ENCODE results near the gene DUSP8. TPM values are rescaled to one million over a fixed set of nuclear protein-coding genes. Genes with fewer than 3 reads are reported as not detected.

DUSP8 gene
- total RNA-seq, 1 donor from 2014 or later, result 0.52 TPM

DNA sequence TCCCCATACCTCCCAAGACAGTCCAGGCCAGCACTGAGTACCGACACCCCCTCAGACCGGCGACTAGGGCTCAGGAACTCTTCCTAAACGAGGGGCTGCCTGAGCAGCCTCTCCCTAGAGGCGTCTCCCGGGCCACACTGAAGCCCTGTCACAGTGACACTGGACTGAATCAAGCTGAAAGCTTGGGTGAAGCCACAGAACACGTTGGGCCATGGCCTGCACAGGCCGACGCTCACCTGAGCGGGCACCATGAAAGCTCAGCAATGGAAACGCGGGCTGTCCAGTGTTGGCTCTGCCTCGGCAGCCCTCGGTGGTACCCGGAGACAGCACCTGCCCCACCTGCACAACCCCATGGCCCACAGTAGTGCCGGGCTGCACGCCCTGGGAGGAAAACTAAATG, 42.8 kb downstream of the DUSP8 start:
- H3K27me3 ChIP-seq (ENCODE audit: control insufficient read depth in 3 of 3, insufficient read depth in 3 of 3, low read length in 3 of 3), result no peaks in the 10 kb centered on the region
- H3K4me3 ChIP-seq (ENCODE audit: low read length in 3 of 3), result no peak overlapping the region
- H3K9me3 ChIP-seq (ENCODE audit: control insufficient read depth in 3 of 3, low read length in 3 of 3), result no peaks in the 10 kb centered on the region
- H3K36me3 ChIP-seq (ENCODE audit: control insufficient read depth in 3 of 3, insufficient read depth in 3 of 3, low read length in 3 of 3), result peaks cover 0 to 4% (median under 1%) of the 10 kb centered on the region in 3 donors
- no peak overlapping the region for H3K27ac ChIP-seq (ENCODE audit: low read depth, low read length)
- H3K4me1 ChIP-seq (ENCODE audit: control insufficient read depth in 3 of 3, insufficient read depth in 3 of 3, low read length in 3 of 3), result peaks cover 49 to 83% (median 78%) of the 10 kb centered on the region in 3 donors
- peak overlapping the region in 1 of 3 donors; percentile 50 for H3K9ac ChIP-seq (ENCODE audit: low read depth in 1 of 3, low read length in 3 of 3)

DNA sequence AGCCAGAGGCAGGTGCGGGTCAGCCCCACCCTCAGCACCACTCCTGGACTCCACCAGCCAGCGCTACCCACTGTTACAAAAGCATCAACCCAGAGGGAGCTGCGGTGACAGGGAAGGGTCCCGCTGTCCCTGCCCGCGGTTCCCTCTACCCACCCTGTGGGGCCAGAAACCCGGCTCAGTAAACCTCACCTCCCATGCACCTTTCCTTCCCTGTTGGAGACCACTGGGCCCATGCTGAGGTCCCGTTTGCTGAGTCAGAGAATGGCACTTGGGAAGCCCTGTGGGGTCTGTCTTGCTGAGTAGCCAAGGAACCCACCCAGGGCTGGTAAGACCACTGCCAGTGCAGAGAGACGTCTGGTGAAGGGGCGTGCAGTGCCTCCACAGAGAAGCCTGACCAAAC, 43.4 kb downstream of the DUSP8 start:
- Histone ChIP-seq H3K36me3 (ENCODE audit: control insufficient read depth in 3 of 3, insufficient read depth in 3 of 3, low read length in 3 of 3) (peaks cover 0 to 4% (median 0%) of the 10 kb centered on the region in 3 donors), H3K9me3 (ENCODE audit: control insufficient read depth in 3 of 3, low read length in 3 of 3) (no peaks in the 10 kb centered on the region), H3K9ac (ENCODE audit: low read depth in 1 of 3, low read length in 3 of 3) (peak overlapping the region in 1 of 3 donors; percentile 33), H3K27ac (ENCODE audit: low read depth, low read length) (no peak overlapping the region), H3K27me3 (ENCODE audit: control insufficient read depth in 3 of 3, insufficient read depth in 3 of 3, low read length in 3 of 3) (no peaks in the 10 kb centered on the region), H3K4me1 (ENCODE audit: control insufficient read depth in 3 of 3, insufficient read depth in 3 of 3, low read length in 3 of 3) (peaks cover 47 to 81% (median 75%) of the 10 kb centered on the region in 3 donors), H3K4me3 (ENCODE audit: low read length in 3 of 3) (no peak overlapping the region)

DNA sequence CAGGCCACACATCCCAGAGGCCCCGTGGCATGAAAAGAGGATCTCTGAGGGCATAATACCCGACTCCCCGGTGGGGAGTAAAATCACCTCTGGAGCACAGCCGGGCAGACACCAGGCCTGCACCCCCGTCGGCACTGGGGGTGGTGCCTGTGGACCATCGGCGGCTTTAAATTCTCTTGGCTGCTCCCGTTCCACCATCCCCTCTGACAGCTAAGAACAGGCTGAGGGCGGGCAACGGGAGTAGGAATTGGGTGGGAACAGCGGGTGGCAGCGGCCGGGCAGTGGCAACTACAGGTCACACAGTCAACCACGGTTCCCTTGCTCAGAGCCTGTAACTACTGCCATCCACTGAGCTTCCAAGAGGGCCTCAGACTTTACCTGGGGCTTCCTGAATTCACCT, 45.3 kb downstream of the DUSP8 start:
- Histone ChIP-seq H3K9ac (ENCODE audit: low read depth in 1 of 3, low read length in 3 of 3) (no peak overlapping the region), H3K4me1 (ENCODE audit: control insufficient read depth in 3 of 3, insufficient read depth in 3 of 3, low read length in 3 of 3) (peaks cover 34 to 66% (median 60%) of the 10 kb centered on the region in 3 donors), H3K9me3 (ENCODE audit: control insufficient read depth in 3 of 3, low read length in 3 of 3) (no peaks in the 10 kb centered on the region), H3K27ac (ENCODE audit: low read depth, low read length) (no peak overlapping the region), H3K36me3 (ENCODE audit: control insufficient read depth in 3 of 3, insufficient read depth in 3 of 3, low read length in 3 of 3) (no peaks in the 10 kb centered on the region), H3K27me3 (ENCODE audit: control insufficient read depth in 3 of 3, insufficient read depth in 3 of 3, low read length in 3 of 3) (no peaks in the 10 kb centered on the region), H3K4me3 (ENCODE audit: low read length in 3 of 3) (no peak overlapping the region)

DNA sequence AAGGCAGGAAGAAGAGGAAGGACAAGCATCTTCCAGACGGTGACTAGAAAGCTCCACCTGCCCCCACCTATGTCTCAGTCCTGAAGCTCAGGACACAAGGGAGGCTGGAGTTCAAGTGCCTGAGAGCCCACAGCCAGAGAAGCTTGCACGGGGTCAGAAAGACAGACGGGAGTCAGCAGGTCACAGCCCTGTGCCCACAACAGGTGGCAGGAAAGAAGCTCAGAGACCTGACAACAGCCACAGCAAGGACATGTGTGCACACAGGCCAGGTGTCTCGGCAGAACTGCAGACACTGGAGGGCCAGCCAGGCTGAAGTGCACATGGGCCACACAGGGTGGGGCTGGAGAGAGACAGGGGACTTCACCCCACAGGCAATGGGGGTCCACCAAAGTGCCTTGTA, 48.3 kb downstream of the DUSP8 start:
- no peak overlapping the region for H3K27ac ChIP-seq (ENCODE audit: low read depth, low read length)
- peak overlapping the region in 1 of 3 donors; percentile 45 for H3K9ac ChIP-seq (ENCODE audit: low read depth in 1 of 3, low read length in 3 of 3)
- no peaks in the 10 kb centered on the region for H3K9me3 ChIP-seq (ENCODE audit: control insufficient read depth in 3 of 3, low read length in 3 of 3)
- no peak overlapping the region for H3K4me3 ChIP-seq (ENCODE audit: low read length in 3 of 3)
- H3K27me3 ChIP-seq (ENCODE audit: control insufficient read depth in 3 of 3, insufficient read depth in 3 of 3, low read length in 3 of 3), result no peaks in the 10 kb centered on the region
- no peaks in the 10 kb centered on the region for H3K36me3 ChIP-seq (ENCODE audit: control insufficient read depth in 3 of 3, insufficient read depth in 3 of 3, low read length in 3 of 3)
- H3K4me1 ChIP-seq (ENCODE audit: control insufficient read depth in 3 of 3, insufficient read depth in 3 of 3, low read length in 3 of 3), result peaks cover 22 to 57% (median 53%) of the 10 kb centered on the region in 3 donors

DNA sequence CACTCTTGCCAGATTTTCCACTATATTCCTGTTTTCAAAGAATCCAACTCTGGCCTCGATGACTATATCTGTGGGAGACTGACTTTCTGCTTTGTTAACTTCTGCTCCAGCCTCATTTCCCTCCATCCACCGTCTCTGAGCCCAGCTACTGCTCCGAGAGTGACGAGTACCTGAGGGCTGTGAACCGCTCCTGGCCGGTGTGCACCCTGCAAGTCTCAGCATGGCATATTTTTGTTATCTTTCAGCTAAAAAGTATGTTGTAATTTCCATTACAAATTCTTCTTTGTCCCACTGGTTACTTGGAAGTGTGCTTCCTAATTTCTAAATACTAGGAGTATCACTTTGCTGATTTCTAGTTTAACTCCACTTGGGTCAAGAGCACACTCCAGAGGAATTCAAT, 49.0 kb downstream of the DUSP8 start:
- Histone ChIP-seq H3K27me3 (ENCODE audit: control insufficient read depth in 3 of 3, insufficient read depth in 3 of 3, low read length in 3 of 3) (no peaks in the 10 kb centered on the region), H3K9ac (ENCODE audit: low read depth in 1 of 3, low read length in 3 of 3) (no peak overlapping the region), H3K27ac (ENCODE audit: low read depth, low read length) (no peak overlapping the region), H3K4me3 (ENCODE audit: low read length in 3 of 3) (no peak overlapping the region), H3K9me3 (ENCODE audit: control insufficient read depth in 3 of 3, low read length in 3 of 3) (no peaks in the 10 kb centered on the region), H3K36me3 (ENCODE audit: control insufficient read depth in 3 of 3, insufficient read depth in 3 of 3, low read length in 3 of 3) (no peaks in the 10 kb centered on the region), H3K4me1 (ENCODE audit: control insufficient read depth in 3 of 3, insufficient read depth in 3 of 3, low read length in 3 of 3) (peaks cover 17 to 54% (median 49%) of the 10 kb centered on the region in 3 donors)

DNA sequence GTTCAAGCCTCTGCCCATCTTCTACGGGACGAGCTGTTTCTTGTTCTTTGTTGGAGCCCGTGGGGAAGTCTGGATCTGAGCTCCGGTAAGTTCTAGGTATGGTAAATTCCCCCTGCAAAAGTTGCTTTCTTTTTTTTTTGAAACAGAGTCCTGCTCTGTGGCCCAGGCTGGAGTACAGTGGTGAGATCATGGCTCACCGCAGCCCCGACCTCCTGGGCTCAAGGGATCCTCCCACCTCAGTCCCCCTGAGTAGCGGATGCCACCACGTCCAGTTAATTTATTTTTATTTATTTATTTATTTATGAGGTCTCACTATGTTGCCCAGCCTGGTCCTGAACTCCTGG, 50.0 kb downstream of the DUSP8 start:
- Histone ChIP-seq H3K27me3 (ENCODE audit: control insufficient read depth in 3 of 3, insufficient read depth in 3 of 3, low read length in 3 of 3) (no peaks in the 10 kb centered on the region), H3K9ac (ENCODE audit: low read depth in 1 of 3, low read length in 3 of 3) (no peak overlapping the region), H3K9me3 (ENCODE audit: control insufficient read depth in 3 of 3, low read length in 3 of 3) (no peaks in the 10 kb centered on the region), H3K27ac (ENCODE audit: low read depth, low read length) (no peak overlapping the region), H3K4me1 (ENCODE audit: control insufficient read depth in 3 of 3, insufficient read depth in 3 of 3, low read length in 3 of 3) (peaks cover 21 to 60% (median 52%) of the 10 kb centered on the region in 3 donors), H3K36me3 (ENCODE audit: control insufficient read depth in 3 of 3, insufficient read depth in 3 of 3, low read length in 3 of 3) (no peaks in the 10 kb centered on the region), H3K4me3 (ENCODE audit: low read length in 3 of 3) (no peak overlapping the region)

DNA sequence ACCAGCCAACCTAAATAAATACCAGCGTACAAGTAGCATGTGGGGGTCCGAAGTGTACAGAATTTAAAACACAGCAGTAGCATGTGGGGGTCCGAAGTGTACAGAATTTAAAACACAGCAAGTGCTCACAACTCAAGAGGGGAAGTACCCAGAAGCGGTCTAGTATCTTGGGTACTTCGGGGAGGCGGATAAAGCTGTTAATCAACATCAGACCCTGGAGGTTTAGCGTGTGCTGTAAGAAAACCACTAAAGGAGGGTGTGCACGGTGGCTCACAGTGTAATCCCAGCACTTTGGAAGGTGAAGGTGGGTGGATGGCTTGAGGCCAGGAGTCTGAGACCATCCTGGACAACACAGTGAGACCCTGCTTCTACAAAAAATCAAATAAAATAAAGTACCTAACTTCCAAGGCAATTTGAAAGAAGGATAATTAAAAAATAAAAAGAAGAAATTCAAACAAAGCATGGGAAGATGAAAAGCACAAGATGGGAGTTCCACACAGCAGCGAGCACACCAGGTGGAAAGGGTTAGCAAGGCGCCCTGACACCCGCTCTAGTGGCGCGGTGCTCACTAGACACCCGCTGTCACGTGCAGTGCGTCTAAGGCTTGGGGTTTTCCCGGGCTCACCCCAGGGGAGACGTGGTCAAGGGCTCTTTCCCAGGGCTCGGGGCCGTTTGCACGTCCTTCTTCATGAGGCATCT, 50.5 kb downstream of the DUSP8 start:
- Histone ChIP-seq H3K4me3 (ENCODE audit: low read length in 3 of 3) (no peak overlapping the region), H3K27ac (ENCODE audit: low read depth, low read length) (no peak overlapping the region), H3K27me3 (ENCODE audit: control insufficient read depth in 3 of 3, insufficient read depth in 3 of 3, low read length in 3 of 3) (no peaks in the 10 kb centered on the region), H3K9ac (ENCODE audit: low read depth in 1 of 3, low read length in 3 of 3) (no peak overlapping the region), H3K36me3 (ENCODE audit: control insufficient read depth in 3 of 3, insufficient read depth in 3 of 3, low read length in 3 of 3) (no peaks in the 10 kb centered on the region), H3K9me3 (ENCODE audit: control insufficient read depth in 3 of 3, low read length in 3 of 3) (no peaks in the 10 kb centered on the region), H3K4me1 (ENCODE audit: control insufficient read depth in 3 of 3, insufficient read depth in 3 of 3, low read length in 3 of 3) (peaks cover 21 to 59% (median 50%) of the 10 kb centered on the region in 3 donors)

DNA sequence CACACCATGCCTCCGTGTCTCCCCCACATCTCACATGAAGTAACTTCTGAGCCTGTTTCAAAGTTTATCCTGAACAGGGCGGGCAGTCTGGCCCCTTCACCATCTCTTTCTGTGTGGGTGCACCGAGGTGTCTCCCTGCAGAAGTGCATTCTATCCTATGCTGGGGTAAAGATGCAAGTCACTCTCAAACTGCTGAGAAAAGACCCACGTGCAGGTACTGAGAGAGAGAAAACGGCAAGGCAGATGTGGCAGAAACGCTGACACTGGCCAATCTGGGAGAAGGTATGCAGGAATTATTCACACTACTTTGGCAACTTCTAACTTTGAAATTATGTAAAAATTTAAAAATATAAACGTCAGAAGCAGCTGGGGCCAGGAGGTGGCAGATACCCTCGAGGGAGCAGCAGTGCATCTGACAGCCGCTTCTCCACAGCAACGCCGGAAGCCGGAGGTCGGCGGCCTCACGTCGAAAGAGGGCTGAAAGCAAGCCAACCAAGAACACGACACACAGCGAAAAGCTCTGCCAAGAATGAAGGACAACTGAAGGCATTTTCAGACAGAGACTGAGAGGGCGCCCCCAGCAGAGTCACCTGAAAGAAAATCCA, 51.3 kb downstream of the DUSP8 start:
- Histone ChIP-seq H3K9ac (ENCODE audit: low read depth in 1 of 3, low read length in 3 of 3) (peak overlapping the region in 1 of 3 donors; percentile 33), H3K4me1 (ENCODE audit: control insufficient read depth in 3 of 3, insufficient read depth in 3 of 3, low read length in 3 of 3) (peaks cover 27 to 59% (median 52%) of the 10 kb centered on the region in 3 donors), H3K4me3 (ENCODE audit: low read length in 3 of 3) (no peak overlapping the region), H3K27me3 (ENCODE audit: control insufficient read depth in 3 of 3, insufficient read depth in 3 of 3, low read length in 3 of 3) (no peaks in the 10 kb centered on the region), H3K9me3 (ENCODE audit: control insufficient read depth in 3 of 3, low read length in 3 of 3) (no peaks in the 10 kb centered on the region), H3K36me3 (ENCODE audit: control insufficient read depth in 3 of 3, insufficient read depth in 3 of 3, low read length in 3 of 3) (no peaks in the 10 kb centered on the region), H3K27ac (ENCODE audit: low read depth, low read length) (no peak overlapping the region)

DNA sequence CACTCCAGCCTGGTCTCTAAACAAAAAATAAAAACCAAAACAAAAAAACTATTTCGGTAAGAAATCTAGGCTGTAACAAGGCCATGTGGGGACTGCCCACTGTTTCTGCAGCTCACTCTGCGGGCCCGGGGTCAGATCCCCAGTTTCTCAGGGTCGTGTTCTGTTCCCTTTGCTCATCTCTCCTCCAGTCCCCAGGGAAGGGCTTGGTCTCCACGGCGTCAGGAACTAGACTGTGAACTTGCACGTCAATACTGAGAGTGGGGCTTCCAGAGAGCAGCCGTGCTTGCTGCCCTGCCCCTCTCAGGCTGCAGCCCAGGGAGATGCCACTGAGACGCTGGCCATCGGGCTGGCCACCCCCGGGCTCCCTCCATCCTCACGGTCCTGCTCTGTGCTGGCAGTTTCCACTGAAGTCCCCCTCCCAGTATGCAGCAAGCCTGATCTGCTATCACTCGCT, 51.8 kb downstream of the DUSP8 start:
- peaks cover 31 to 61% (median 55%) of the 10 kb centered on the region in 3 donors for H3K4me1 ChIP-seq (ENCODE audit: control insufficient read depth in 3 of 3, insufficient read depth in 3 of 3, low read length in 3 of 3)
- no peak overlapping the region for H3K27ac ChIP-seq (ENCODE audit: low read depth, low read length)
- H3K9ac ChIP-seq (ENCODE audit: low read depth in 1 of 3, low read length in 3 of 3), result peak overlapping the region in 1 of 3 donors; percentile 33

More for the DNA sequence above, 51.8 kb downstream of the DUSP8 start:
- Histone ChIP-seq H3K9me3 (ENCODE audit: control insufficient read depth in 3 of 3, low read length in 3 of 3) (no peaks in the 10 kb centered on the region), H3K27me3 (ENCODE audit: control insufficient read depth in 3 of 3, insufficient read depth in 3 of 3, low read length in 3 of 3) (no peaks in the 10 kb centered on the region), H3K36me3 (ENCODE audit: control insufficient read depth in 3 of 3, insufficient read depth in 3 of 3, low read length in 3 of 3) (no peaks in the 10 kb centered on the region), H3K4me3 (ENCODE audit: low read length in 3 of 3) (no peak overlapping the region)
